ENCODE data around the gene HORMAD1. TPM values are rescaled to one million over a fixed set of nuclear protein-coding genes. Genes with fewer than 3 reads are reported as not detected.
"Not testable (repeated sequence)": the region's sequence is repeated elsewhere in the genome, so short reads cannot be mapped to it uniquely, and the experiment has no call there.

HORMAD1 gene
- total RNA-seq, 2 experiments from 2014 or later = 0.25 TPM; not detected in 1

GRCh38 chr1:150662811-150663210 lies 57.9 kb downstream of the HORMAD1 start:
- ATAC-seq (no peak), DNase-seq (no peak)
- Mint-ChIP-seq H3K27ac (no peak overlapping the region), H3K4me1 (peaks cover 3% of the 10 kb centered on the region), H3K9me3 (ENCODE audit: low read depth) (no peaks in the 10 kb centered on the region), H3K27me3 (no peaks in the 10 kb centered on the region), H3K36me3 (ENCODE audit: low read depth) (peaks cover 27% of the 10 kb centered on the region), H3K4me3 (no peak overlapping the region)
- intact Hi-C loops (cut with DNase I, micrococcal nuclease) = no loop called here
- CTCF ChIA-PET = interaction anchor here (0.6 to 1.5 kb wide), 3 partner anchors 78 to 1796 kb away, joined by 3 to 6 read pairs (median 3); no protein-coding TSS in a partner anchor
- POLR2A ChIA-PET = interaction anchor here (0.5 kb wide), 1 partner anchor 317 kb away, joined by 3 read pairs; no protein-coding TSS in a partner anchor

- ChIA-PET CTCF (no interaction called here), POLR2A (interaction anchor here (0.6 kb wide), 1 partner anchor 1205 kb away, joined by 5 read pairs; no protein-coding TSS in a partner anchor)
- peaks cover 27% of the 10 kb centered on the region for H3K36me3 Mint-ChIP-seq (ENCODE audit: low read depth)
- intact Hi-C loops (cut with DNase I, micrococcal nuclease) = no loop called here
- peaks cover 3% of the 10 kb centered on the region for H3K4me1 Mint-ChIP-seq
- H3K9me3 Mint-ChIP-seq (ENCODE audit: low read depth) = no peaks in the 10 kb centered on the region
- ATAC-seq (no peak), DNase-seq (no peak)
- H3K27ac Mint-ChIP-seq = no peak overlapping the region
- no peak overlapping the region for H3K4me3 Mint-ChIP-seq
- H3K27me3 Mint-ChIP-seq = no peaks in the 10 kb centered on the region
These were observed 59.5 kb downstream of the HORMAD1 start for GRCh38 chr1:150661156-150661555.

DNA sequence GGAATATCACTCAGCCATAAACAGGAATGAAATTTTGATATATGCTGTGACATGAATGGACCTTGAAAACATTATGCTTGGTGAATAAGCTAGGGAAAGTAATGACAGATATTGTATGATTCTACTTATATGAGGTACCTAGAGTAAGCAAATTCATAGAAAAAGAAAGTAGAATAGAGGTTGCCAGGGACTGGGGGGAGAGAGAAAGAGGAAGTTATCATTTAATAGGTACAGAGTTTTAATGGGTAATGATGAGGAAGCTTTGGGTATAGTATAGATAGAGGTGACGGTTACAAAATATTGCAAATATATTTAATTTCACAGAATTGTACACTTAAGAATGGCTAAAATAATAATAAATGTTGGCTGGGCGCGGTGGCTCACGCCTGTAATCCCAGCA lies 60.1 kb downstream of the HORMAD1 start:
- Mint-ChIP-seq H3K9me3 (ENCODE audit: low read depth) (no peaks in the 10 kb centered on the region), H3K4me3 (no peak overlapping the region), H3K4me1 (peaks cover 3% of the 10 kb centered on the region), H3K27ac (no peak overlapping the region), H3K27me3 (no peaks in the 10 kb centered on the region), H3K36me3 (ENCODE audit: low read depth) (peaks cover 25% of the 10 kb centered on the region)
- ChIA-PET CTCF (interaction anchor here (0.6 kb wide), 1 partner anchor 90 kb away, joined by 3 read pairs; no protein-coding TSS in a partner anchor), POLR2A (interaction anchor here (0.6 kb wide), 1 partner anchor 1205 kb away, joined by 5 read pairs; no protein-coding TSS in a partner anchor)
- ATAC-seq = no peak
- no peak for DNase-seq
- intact Hi-C loops (cut with DNase I, micrococcal nuclease) = no loop called here

- ATAC-seq; H3K9me3 Mint-ChIP-seq (ENCODE audit: low read depth); H3K27me3 Mint-ChIP-seq; intact Hi-C loops (cut with DNase I, micrococcal nuclease); H3K4me3 Mint-ChIP-seq; POLR2A ChIA-PET; H3K27ac Mint-ChIP-seq; DNase-seq; H3K4me1 Mint-ChIP-seq: not testable (repeated sequence)
- CTCF ChIA-PET = interaction anchor here (0.7 kb wide), 1 partner anchor 37 kb away, joined by 3 read pairs; no protein-coding TSS in a partner anchor
- peaks cover 15% of the 10 kb centered on the region for H3K36me3 Mint-ChIP-seq (ENCODE audit: low read depth)
These were observed 63.6 kb downstream of the HORMAD1 start for GRCh38 chr1:150657064-150657463.

DNA sequence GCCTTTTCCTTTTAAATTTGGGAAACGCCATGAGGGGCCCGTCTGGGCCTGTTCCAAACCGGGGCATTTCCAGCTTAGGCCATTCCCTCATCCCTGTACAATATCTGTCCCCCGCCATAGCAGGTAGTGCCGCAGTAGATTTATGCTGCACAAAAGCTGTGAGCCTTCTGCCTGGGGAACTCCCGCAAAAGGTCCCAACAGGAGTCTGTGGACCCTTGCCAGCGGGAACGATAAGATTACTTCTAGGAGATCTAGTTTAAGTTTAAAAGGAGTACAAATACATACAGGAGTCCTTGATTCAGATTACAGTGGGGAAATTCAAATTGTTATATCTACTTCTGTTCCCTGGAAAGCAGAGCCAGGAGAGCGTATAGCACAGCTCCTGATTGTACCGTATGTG lies 66.1 kb downstream of the HORMAD1 start:
- H3K27me3 Mint-ChIP-seq; H3K4me1 Mint-ChIP-seq; intact Hi-C loops (cut with DNase I, micrococcal nuclease); H3K27ac Mint-ChIP-seq; DNase-seq; ATAC-seq; H3K36me3 Mint-ChIP-seq (ENCODE audit: low read depth); H3K4me3 Mint-ChIP-seq; POLR2A ChIA-PET; H3K9me3 Mint-ChIP-seq (ENCODE audit: low read depth): not testable (repeated sequence)
- CTCF ChIA-PET = interaction anchor here (1.4 kb wide), 1 partner anchor 94 kb away, joined by 4 read pairs; no protein-coding TSS in a partner anchor

GRCh38 chr1:150650193-150650592 lies 70.5 kb downstream of the HORMAD1 start:
- H3K27ac Mint-ChIP-seq = no peak overlapping the region
- DNase-seq (no peak), ATAC-seq (no peak)
- intact Hi-C loops (cut with DNase I, micrococcal nuclease) = no loop called here
- no peaks in the 10 kb centered on the region for H3K9me3 Mint-ChIP-seq (ENCODE audit: low read depth)
- H3K27me3 Mint-ChIP-seq = no peaks in the 10 kb centered on the region
- POLR2A ChIA-PET = no interaction called here
- H3K4me1 Mint-ChIP-seq = peaks cover 3% of the 10 kb centered on the region
- H3K4me3 Mint-ChIP-seq = no peak overlapping the region
- H3K36me3 Mint-ChIP-seq (ENCODE audit: low read depth) = peaks cover 10% of the 10 kb centered on the region
- CTCF ChIA-PET = interaction anchor here (1.3 kb wide), 1 partner anchor 63 kb away, joined by 3 read pairs; no protein-coding TSS in a partner anchor

GRCh38 chr1:150649441-150650075 lies 71.1 kb downstream of the HORMAD1 start:
- ChIA-PET POLR2A (no interaction called here), CTCF (interaction anchor here (0.8 to 1.3 kb wide), 3 partner anchors 64 to 375 kb away, joined by 3 to 4 read pairs (median 3); no protein-coding TSS in a partner anchor)
- no peak overlapping the region for H3K4me3 Mint-ChIP-seq
- H3K27me3 Mint-ChIP-seq = no peaks in the 10 kb centered on the region
- peaks cover 10% of the 10 kb centered on the region for H3K36me3 Mint-ChIP-seq (ENCODE audit: low read depth)
- no peaks in the 10 kb centered on the region for H3K9me3 Mint-ChIP-seq (ENCODE audit: low read depth)
- intact Hi-C loops (cut with DNase I, micrococcal nuclease) = loop anchor here in 1 of 2 experiments (5.0 kb wide), 1 partner anchor 83 kb away; no protein-coding TSS in a partner anchor
- ATAC-seq (no peak), DNase-seq (no peak)
- no peak overlapping the region for H3K27ac Mint-ChIP-seq
- H3K4me1 Mint-ChIP-seq = peaks cover 3% of the 10 kb centered on the region

Other genes starting within 250 kb of the HORMAD1 start
- gene TARS2, start 233.5 kb downstream of the HORMAD1 start, total RNA-seq = 10 to 100 TPM; 43.8 to 58.6 TPM
- gene ECM1, start 212.8 kb downstream of the HORMAD1 start, total RNA-seq = 1 to 10 TPM in 1 of 2 experiments, under 1 TPM in 1; 0.96 to 1.2 TPM
- under 1 TPM in 1 of 2 experiments, not detected in 1; 0.34 TPM for gene FALEC, start 205.1 kb downstream of the HORMAD1 start, total RNA-seq
- gene ADAMTSL4, start 171.5 kb downstream of the HORMAD1 start, total RNA-seq = under 1 TPM; 0.28 to 0.59 TPM
- gene MCL1, start 141.3 kb downstream of the HORMAD1 start, total RNA-seq = 100 to 1,000 TPM; 185 to 265 TPM
- 100 to 1,000 TPM; 197 to 240 TPM for gene ENSA, start 91.3 kb downstream of the HORMAD1 start, total RNA-seq
- 10 to 100 TPM; 24.2 to 29.1 TPM for gene GOLPH3L, start 23.7 kb downstream of the HORMAD1 start, total RNA-seq
- gene CTSS, start 44.9 kb upstream of the HORMAD1 start, total RNA-seq = 10 to 100 TPM; 31.4 to 44.8 TPM
- gene CTSK, start 87.4 kb upstream of the HORMAD1 start, total RNA-seq = 1 to 10 TPM; 1.5 to 2.1 TPM
- gene ARNT, start 155.7 kb upstream of the HORMAD1 start, total RNA-seq = 10 to 100 TPM; 30.4 to 35.6 TPM
- gene CTXND2, start 166.2 kb upstream of the HORMAD1 start, total RNA-seq = not detected
- 10 to 100 TPM; 48.8 to 52.7 TPM for gene SETDB1, start 205.5 kb upstream of the HORMAD1 start, total RNA-seq